ENCODE data around the gene ANK3.

- TF ChIP-seq POLR2AphosphoS5 (IDR thresholded peaks at IDR 0.05; ENCODE audit: insufficient read depth, low read depth, low read length) (no peak), CTCF (IDR thresholded peaks at IDR 0.05; ENCODE audit: extremely low read depth in 1 of 2, insufficient read depth in 1 of 2, low read depth in 1 of 2, low read length in 2 of 2) (no peak), MAX (IDR thresholded peaks at IDR 0.05; ENCODE audit: insufficient read depth, insufficient read length) (no peak), FOS (IDR thresholded peaks at IDR 0.05; ENCODE audit: borderline replicate concordance, insufficient read depth, low read length) (no peak), POLR2A (IDR thresholded peaks at IDR 0.05; ENCODE audit: low read depth, low read length) (no peak)
Measured at GRCh38 chr10:60296073-60296472, 93.6 kb downstream of the ANK3 start.
